HFF-Myc (cell line): Measurements from ENCODE around the gene TF.

Experiments used
- DNase-seq: peaks from one replicate; pipeline ENCODE4 v3.0.0-alpha.2; 2011; ENCODE audit warnings: low read depth; ENCODE audit errors: extremely low read depth
- H3K4me3 ChIP-seq: replicated peaks from 2 replicates; pipeline ENCODE4 v1.5.1; 2011; ENCODE audit warnings: low read depth, mild to moderate bottlenecking, control low read depth, low read length
- TF ChIP-seq, protein P1 (sequence below): IDR thresholded peaks from 2 replicates; pipeline ENCODE4 v1.5.1; 2012; ENCODE audit warnings: mild to moderate bottlenecking, low read depth, low read length, control low read depth; ENCODE audit errors: missing control alignments

TF gene

DNA sequence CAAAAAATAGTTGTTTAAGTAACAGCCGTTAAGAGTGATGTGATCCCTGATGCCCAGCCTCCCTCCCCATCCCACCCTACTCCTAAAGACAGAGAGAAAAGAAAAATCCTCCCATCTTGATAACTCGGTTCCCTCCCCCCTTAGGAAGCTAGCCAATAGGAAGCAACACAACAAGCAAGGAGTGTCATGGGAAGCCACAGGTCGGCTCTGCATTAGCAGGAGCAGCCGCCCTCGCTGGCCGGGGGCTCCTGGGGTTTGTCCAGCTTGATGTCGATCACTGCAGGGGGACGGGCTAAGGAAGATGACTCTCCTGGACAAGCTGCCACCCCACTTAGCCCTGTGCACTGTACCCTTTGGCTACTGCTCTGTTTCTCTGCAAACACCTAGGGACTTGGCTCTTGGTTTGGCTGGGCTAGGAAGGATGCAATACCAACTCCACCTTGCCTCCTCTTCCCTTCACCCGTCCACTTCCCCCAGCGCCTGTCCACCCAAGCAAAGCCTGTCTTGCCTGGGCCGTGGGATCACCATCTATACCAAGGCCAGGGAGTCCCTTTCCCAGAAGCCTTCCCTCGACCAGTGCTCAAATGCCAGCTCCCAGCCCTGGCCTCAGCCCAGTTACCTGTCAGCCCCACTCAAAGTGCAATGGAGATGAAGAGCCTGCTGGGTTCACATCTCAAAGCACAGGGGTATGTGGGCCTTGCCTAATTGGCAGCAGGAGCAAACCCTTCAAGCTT, 82.5 kb downstream of the TF start:
- no peak overlapping the region for H3K4me3 ChIP-seq
- DNase-seq, result no peak

DNA sequence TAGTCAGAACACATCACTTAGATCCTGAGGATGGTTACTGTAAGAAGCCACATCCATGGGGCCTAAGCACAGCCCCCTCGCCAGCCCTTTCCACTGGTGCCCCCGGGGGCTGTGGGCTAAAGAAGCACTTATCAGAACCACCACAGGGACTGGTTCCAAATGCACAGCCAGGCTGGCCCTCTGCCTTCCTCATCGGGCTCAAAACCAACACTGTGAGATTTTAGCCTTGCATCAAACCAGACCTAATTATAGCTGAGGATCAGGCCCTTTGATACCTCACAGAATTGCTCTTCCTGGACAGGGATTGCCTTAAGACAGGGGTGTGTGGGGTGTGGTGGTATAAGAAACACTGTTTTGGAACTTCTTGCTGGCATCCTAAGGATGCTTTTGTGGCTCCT, 83.1 kb downstream of the TF start:
- H3K4me3 ChIP-seq, result no peak overlapping the region
- TF ChIP-seq, protein P1, sequence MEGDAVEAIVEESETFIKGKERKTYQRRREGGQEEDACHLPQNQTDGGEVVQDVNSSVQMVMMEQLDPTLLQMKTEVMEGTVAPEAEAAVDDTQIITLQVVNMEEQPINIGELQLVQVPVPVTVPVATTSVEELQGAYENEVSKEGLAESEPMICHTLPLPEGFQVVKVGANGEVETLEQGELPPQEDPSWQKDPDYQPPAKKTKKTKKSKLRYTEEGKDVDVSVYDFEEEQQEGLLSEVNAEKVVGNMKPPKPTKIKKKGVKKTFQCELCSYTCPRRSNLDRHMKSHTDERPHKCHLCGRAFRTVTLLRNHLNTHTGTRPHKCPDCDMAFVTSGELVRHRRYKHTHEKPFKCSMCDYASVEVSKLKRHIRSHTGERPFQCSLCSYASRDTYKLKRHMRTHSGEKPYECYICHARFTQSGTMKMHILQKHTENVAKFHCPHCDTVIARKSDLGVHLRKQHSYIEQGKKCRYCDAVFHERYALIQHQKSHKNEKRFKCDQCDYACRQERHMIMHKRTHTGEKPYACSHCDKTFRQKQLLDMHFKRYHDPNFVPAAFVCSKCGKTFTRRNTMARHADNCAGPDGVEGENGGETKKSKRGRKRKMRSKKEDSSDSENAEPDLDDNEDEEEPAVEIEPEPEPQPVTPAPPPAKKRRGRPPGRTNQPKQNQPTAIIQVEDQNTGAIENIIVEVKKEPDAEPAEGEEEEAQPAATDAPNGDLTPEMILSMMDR, result no peak
- no peak for DNase-seq

More for the DNA sequence above, 82.5 kb downstream of the TF start:
- TF ChIP-seq, protein P1, result no peak

DNA sequence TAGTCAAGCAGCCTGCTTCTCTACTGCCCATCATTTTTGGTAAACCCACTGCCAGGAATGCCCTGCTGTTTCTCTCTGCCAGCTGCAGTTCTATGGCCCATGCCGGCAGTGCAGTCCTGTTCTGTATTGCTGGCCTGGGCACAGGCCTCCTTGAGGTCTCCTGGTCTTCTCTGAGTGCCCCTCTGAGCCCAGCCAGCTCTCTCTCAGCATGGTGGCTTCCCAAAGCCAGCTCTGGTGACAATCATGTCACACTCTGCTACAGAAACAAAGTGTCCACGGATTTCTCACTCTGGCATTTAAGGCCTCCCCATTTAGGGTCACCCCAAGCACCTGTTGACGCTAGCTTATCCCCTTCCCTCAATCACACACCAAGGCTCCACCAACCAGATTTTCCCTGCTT, 83.9 kb downstream of the TF start:
- no peak overlapping the region for H3K4me3 ChIP-seq
- TF ChIP-seq, protein P1, result no peak
- no peak for DNase-seq

DNA sequence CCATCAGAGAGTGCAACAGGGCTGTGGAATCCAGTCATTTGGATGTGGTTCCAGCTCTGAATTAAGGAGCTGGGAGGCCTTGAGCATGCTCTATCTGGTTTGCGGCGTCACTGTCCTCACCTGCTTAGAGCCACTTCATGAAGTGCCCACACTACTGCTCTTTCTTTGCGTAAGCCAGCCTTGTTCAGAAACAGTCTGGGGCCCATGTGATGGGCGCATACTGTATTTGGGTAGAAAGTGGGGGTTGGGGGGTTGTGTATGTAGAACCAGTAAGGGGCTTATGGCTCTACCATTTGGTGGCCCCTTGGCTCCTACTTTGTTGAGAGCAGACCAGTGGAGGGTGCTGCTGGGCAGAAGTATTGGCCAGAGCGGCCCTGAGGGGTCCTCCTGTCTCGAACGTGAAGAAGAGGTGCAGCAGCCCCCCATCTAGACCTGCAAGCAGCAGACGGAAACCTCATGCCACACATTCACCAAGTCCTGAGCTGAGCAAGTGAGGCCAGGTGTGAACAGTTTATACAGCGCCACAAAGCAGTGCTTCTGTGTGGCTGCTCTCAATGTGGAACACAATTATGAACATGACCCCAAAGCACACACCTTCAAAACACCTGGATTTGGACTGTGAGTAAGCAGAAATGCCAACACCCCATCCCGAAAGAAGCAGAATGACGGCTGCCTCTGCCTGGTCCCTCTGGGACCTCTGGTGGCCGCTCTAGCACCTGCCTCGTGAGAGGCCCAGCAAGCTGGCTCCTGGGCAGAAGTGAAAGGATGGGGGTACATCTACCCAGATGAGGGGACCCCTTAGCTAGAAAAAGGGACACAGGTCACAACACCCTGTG, 86.0 kb downstream of the TF start:
- TF ChIP-seq, protein P1, result no peak
- H3K4me3 ChIP-seq, result no peak overlapping the region
- DNase-seq, result no peak

DNA sequence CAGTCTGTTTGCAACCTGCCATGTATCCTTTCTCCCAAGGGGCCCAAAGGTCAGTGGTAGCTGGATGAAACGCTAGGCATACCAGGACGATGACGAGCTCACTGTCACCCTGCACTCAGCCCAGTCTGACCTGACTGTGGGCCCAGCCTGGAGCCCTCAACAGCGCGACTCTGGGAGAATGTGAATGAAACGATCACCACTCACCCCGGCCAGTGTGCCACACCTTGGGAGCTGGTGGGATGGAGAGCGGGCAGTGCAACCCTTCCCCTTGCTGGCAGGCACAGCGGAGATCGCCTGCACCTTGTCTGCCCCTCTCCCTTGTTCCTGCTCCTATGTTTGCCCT, 86.6 kb downstream of the TF start:
- no peak for DNase-seq
- TF ChIP-seq, protein P1, result no peak
- H3K4me3 ChIP-seq, result no peak overlapping the region

DNA sequence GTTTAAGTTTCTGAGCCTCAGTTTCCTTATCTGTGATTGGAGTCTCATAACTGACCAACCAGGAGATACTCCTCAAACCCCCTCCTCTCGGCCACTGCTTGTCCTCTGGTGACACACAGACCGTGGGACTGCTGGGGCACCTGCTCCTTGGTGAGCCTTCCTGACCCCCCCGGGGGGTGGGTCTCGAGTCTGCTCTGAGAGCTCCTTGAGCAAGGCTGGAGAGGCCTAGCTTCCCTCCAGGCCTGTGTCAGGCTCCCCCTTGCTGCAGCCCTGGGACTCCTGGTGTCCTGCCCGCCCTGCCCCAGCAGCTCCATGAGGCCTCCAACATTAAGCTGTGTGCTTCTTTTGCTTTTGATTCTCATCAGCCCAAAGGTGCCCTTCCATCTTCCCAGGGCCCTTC, 87.1 kb downstream of the TF start:
- DNase-seq, result no peak
- H3K4me3 ChIP-seq, result no peak overlapping the region
- TF ChIP-seq, protein P1, result no peak
